HepG2 (cell line): ENCODE measurements around the gene TMEM252. TPM values are rescaled to one million over a fixed set of nuclear protein-coding genes. Genes with fewer than 3 reads are reported as not detected.
A peak's percentile ranks its signal among the peaks of the same experiment; 100 is the strongest.

ENCODE experiments used
- AHDC1 ChIP-seq: sonication (generic); formaldehyde crosslinking; IDR thresholded peaks from 2 replicates; pipeline ENCODE4 v1.5.1; 2020; ENCODE audit warnings: mild to moderate bottlenecking, missing genetic modification reagents, borderline replicate concordance
- FOSL2 ChIP-seq: sonication (generic); formaldehyde crosslinking; IDR thresholded peaks from 2 replicates; pipeline ENCODE4 v1.4.0; 2020; ENCODE audit warnings: missing genetic modification reagents
- MXD4 ChIP-seq: IDR thresholded peaks from 2 replicates; pipeline ENCODE4 v1.6.1; 2016; ENCODE audit warnings: mild to moderate bottlenecking, missing biosample characterization, missing genetic modification reagents
- NAIF1 ChIP-seq: sonication (generic); formaldehyde crosslinking; IDR thresholded peaks from 2 replicates; pipeline ENCODE4 v1.5.0; 2020; ENCODE audit warnings: mild to moderate bottlenecking, missing genetic modification reagents, borderline replicate concordance
- NFE2L2 ChIP-seq: fragments of 150-350 bp; IDR thresholded peaks from 2 replicates; pipeline ENCODE4 v1.6.1; 2014; ENCODE audit warnings: low read length
- NPAS2 ChIP-seq: sonication (generic); formaldehyde crosslinking; IDR thresholded peaks from 2 replicates; pipeline ENCODE4 v1.8.0; 2022; ENCODE audit warnings: mild to moderate bottlenecking, missing genetic modification reagents, borderline replicate concordance
- RFX3 ChIP-seq: IDR thresholded peaks from 2 replicates; pipeline ENCODE4 v1.6.1; 2016; ENCODE audit warnings: missing biosample characterization, missing genetic modification reagents
- STAT6 ChIP-seq: sonication (generic); formaldehyde crosslinking; IDR thresholded peaks from 2 replicates; pipeline ENCODE4 v1.4.0; 2020; ENCODE audit warnings: missing genetic modification reagents, mild to moderate bottlenecking, borderline replicate concordance
- TFDP2 ChIP-seq: sonication (generic); formaldehyde crosslinking; IDR thresholded peaks from 2 replicates; pipeline ENCODE4 v1.4.0; 2020; ENCODE audit warnings: missing genetic modification reagents
- ZGPAT ChIP-seq: IDR thresholded peaks from 2 replicates; pipeline ENCODE4 v1.6.1; 2016; ENCODE audit warnings: mild to moderate bottlenecking
- ZNF142 ChIP-seq: sonication (generic); formaldehyde crosslinking; IDR thresholded peaks from 2 replicates; pipeline ENCODE4 v1.4.0; 2020; ENCODE audit warnings: missing genetic modification reagents
- ZNF44 ChIP-seq: sonication (generic); formaldehyde crosslinking; IDR thresholded peaks from 2 replicates; pipeline ENCODE4 v1.5.1; 2020; ENCODE audit warnings: mild to moderate bottlenecking, missing genetic modification reagents
- polyA plus RNA-seq, 8 experiments: library from polyadenylated mRNA; depleted of rRNA in 3 of 8; stranded (reverse) in 7 of 8; unstranded in 1 of 8; fragments of >200 nt; fragmentation: Illumina TruSeq in 4 of 8; extraction: Trizol in 4 of 8; gene quantifications; 2 replicates each; pipeline versions ENCODE4 v1.2.1 to v1.2.3, GENCODE V29; 2011 to 2016; ENCODE audit warnings: low read depth in 4 of 8, missing spikeins in 1 of 8, mixed read lengths in 1 of 8; ENCODE audit not compliant: insufficient read depth in 1 of 8
- total RNA-seq, 5 experiments: library from RNA; depleted of rRNA; stranded (reverse); fragments of >200 nt; fragmentation: Illumina TruSeq; extraction: Trizol; gene quantifications; 2 replicates each; pipeline ENCODE4 v1.2.3, GENCODE V29; 2016; ENCODE audit warnings: low read depth in 1 of 5

Gene TMEM252
- total and polyA plus RNA-seq, 2 of the 13 experiments (the other 11 are each of a cell fraction or from before 2014, with no cell fraction given) = not detected

- TF ChIP-seq ZGPAT (CRISPR knock-in tag) (peak; percentile 48; the same call in 1 of the 2 replicates), NAIF1 (CRISPR knock-in tag) (no peak), STAT6 (CRISPR knock-in tag) (no peak), NPAS2 (CRISPR knock-in tag) (no peak), ZNF44 (no peak), AHDC1 (CRISPR knock-in tag) (no peak), RFX3 (CRISPR knock-in tag) (peak; percentile 70), TFDP2 (CRISPR knock-in tag) (no peak), MXD4 (CRISPR knock-in tag) (0 out of 2 replicates have a peak, but pooled peaks have one; percentile 35), NFE2L2 (peak; percentile 35; the same call in 1 of the 2 replicates), FOSL2 (peak; percentile 56), ZNF142 (CRISPR knock-in tag) (no peak)
These were observed 10.1 kb downstream of the TMEM252 start (continued) for GRCh38 chr9:68530618-68531017.
